ENCODE measurements around the gene RORC. TPM values are rescaled to one million over a fixed set of nuclear protein-coding genes. Genes with fewer than 3 reads are reported as not detected.

The RORC gene
- total and polyA plus RNA-seq, 2 of the 8 experiments (the other 6 are each of a cell fraction or from before 2014, with no cell fraction given) = 0.44 to 0.54 TPM

DNA sequence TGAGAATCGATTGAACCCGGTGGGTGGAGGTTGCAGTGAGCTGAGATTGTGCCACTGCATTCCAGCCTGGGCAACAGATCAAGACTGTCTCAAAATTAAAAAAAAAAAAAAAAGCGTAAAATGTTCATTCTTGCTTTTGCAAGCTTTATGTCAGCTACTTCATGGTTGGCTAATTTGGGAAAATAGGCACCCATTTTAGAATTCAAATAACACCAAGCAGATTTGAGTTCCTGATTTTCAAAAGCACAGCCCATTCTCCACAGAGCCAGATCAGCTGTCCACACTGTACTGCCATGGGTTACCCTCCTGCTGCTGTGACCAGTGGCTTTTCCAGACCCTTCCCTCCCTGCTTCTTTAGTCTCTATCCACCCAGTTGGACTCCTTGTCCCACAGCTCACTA lies 17.5 kb upstream of the RORC start:
- DNase-seq (ENCODE audit: low read depth in 1 of 2, low spot score in 2 of 2) = no peak
- 90% methylated on average over 3 of the region's 3 CpGs; no CpG with 5 or more reads in 1 of the 2 experiments for whole genome bisulfite sequencing, 2 experiments (ENCODE audit: extremely low coverage in 1 of 2, insufficient coverage in 1 of 2, insufficient read length in 1 of 2, insufficient replicate concordance in 2 of 2, low coverage in 1 of 2, low lambda C conversion rate in 2 of 2, missing lambda C conversion rate in 1 of 2)
- CTCF ChIA-PET (ENCODE audit: partially characterized antibody) = interaction anchor here (0.9 to 1.9 kb wide), 4 partner anchors 9 to 168 kb away, joined by 3 to 8 read pairs (median 4); no protein-coding TSS in a partner anchor

More for the DNA sequence above, 17.5 kb upstream of the RORC start:
- Histone ChIP-seq H3K14ac (ENCODE audit: insufficient read length) (no peak overlapping the region), H4K91ac (replicated peaks; ENCODE audit: insufficient read length, low read length) (no peak overlapping the region), H2AK5ac (ENCODE audit: low read depth, low read length) (no peak overlapping the region), H3K4me1 (replicated peaks in 1 of 4; ENCODE audit: control insufficient read depth in 3 of 4, insufficient read depth in 4 of 4, low read length in 3 of 4) (peaks cover 6 to 11% (median 7%) of the 10 kb centered on the region in 4 experiments), H3K23me2 (ENCODE audit: low read depth, low read length) (0 out of 2 replicates have a peak, but pooled peaks cover 4% of the 10 kb centered on the region), H3K4me2 (ENCODE audit: insufficient read depth in 1 of 2, low read depth in 2 of 2, low read length in 2 of 2) (no peak overlapping the region), H2BK15ac (ENCODE audit: low read length) (no peak overlapping the region), H3K23ac (ENCODE audit: insufficient read length) (no peak overlapping the region), H3K56ac (replicated peaks; ENCODE audit: insufficient read length, low read depth, low read length) (no peak overlapping the region), H3K79me2 (ENCODE audit: control insufficient read depth in 1 of 2, insufficient read depth in 2 of 2, low read length in 2 of 2) (no peaks in the 10 kb centered on the region), H4K20me1 (replicated peaks in 1 of 2; ENCODE audit: control insufficient read depth in 1 of 2, insufficient read depth in 2 of 2, low read length in 2 of 2) (no peaks in the 10 kb centered on the region), H3K18ac (ENCODE audit: extremely low read depth, low read length) (no peak overlapping the region), H2BK12ac (ENCODE audit: low read depth, low read length) (no peak overlapping the region), H3K4me3 (ENCODE audit: extremely low read depth in 1 of 4, insufficient read depth in 2 of 4, low read depth in 3 of 4, low read length in 4 of 4) (no peak overlapping the region), H3K27ac (ENCODE audit: low read depth, low read length) (no peak overlapping the region), H3K27me3 (replicated peaks in 1 of 4; ENCODE audit: control insufficient read depth in 3 of 4, extremely low read depth in 1 of 4, insufficient read depth in 3 of 4, low read length in 3 of 4) (no peaks in the 10 kb centered on the region), H2BK20ac (ENCODE audit: low read length) (no peak overlapping the region), H3K4ac (replicated peaks; ENCODE audit: insufficient read length, low read depth, low read length) (no peak overlapping the region), H4K8ac (ENCODE audit: extremely low read depth, insufficient read depth, low read length) (no peak overlapping the region), H3K9me3 (ENCODE audit: insufficient read depth in 2 of 2, low read depth in 1 of 2, low read length in 1 of 2) (no peaks in the 10 kb centered on the region), H2BK120ac (replicated peaks; ENCODE audit: low read depth, low read length) (no peak overlapping the region), H2BK5ac (ENCODE audit: low read depth, low read length) (no peak overlapping the region), H4K5ac (ENCODE audit: insufficient read length, low read depth, low read length) (no peak overlapping the region), H2AFZ (ENCODE audit: low read length) (no peak overlapping the region), H3K36me3 (ENCODE audit: control insufficient read depth in 2 of 4, insufficient read depth in 4 of 4, low read length in 3 of 4) (no peaks in the 10 kb centered on the region), H3K9ac (replicated peaks in 1 of 4; ENCODE audit: extremely low read depth in 1 of 4, low read depth in 3 of 4, low read length in 3 of 4) (no peak overlapping the region), H3K79me1 (ENCODE audit: low read depth, low read length) (no peaks in the 10 kb centered on the region)
- TF ChIP-seq RNF2 (IDR thresholded peaks at IDR 0.05; ENCODE audit: borderline replicate concordance, low read depth, low read length, missing control alignments, poor library complexity, severe bottlenecking) (no peak), TEAD4 (IDR thresholded peaks at IDR 0.05; ENCODE audit: low read depth, low read length) (no peak)
- no peak for FAIRE-seq
- POLR2A ChIA-PET (ENCODE audit: partially characterized antibody) = interaction anchor here (0.7 to 2.7 kb wide), 3 partner anchors 10 to 12 kb away, joined by 3 to 14 read pairs (median 4); partner anchors contain the start of gene C2CD4D

Measured in H1 (cell line).